CD14-positive monocyte (primary cell): ENCODE data around the gene SPRING1. TPM values are rescaled to one million over a fixed set of nuclear protein-coding genes. Genes with fewer than 3 reads are reported as not detected.

Experiments used
- DNase-seq, 3 donors: peaks; one replicate each; pipeline ENCODE4 v3.0.0-alpha.2; 2011 to 2022
- H2AFZ ChIP-seq: 2 replicates; pipeline ENCODE4 v1.6.0; 2012; ENCODE audit warnings: mild to moderate bottlenecking, low read depth, low read length, inconsistent platforms; ENCODE audit not compliant: insufficient read depth, poor library complexity, severe bottlenecking
- H3K27ac ChIP-seq, 2 donors: 1 replicate in 1 of 2; 2 replicates in 1 of 2; pipeline ENCODE4 v1.5.1; 2012 to 2013; ENCODE audit warnings: low read length in 2 of 2, control low read depth in 1 of 2, inconsistent platforms in 1 of 2, low read depth in 1 of 2, mild to moderate bottlenecking in 1 of 2
- H3K27me3 ChIP-seq, 2 donors: one replicate each; pipeline versions ENCODE4 v1.6.0 to v1.6.1; 2011 to 2013; ENCODE audit warnings: low read length in 2 of 2; ENCODE audit not compliant: control insufficient read depth in 2 of 2, insufficient read depth in 2 of 2
- H3K36me3 ChIP-seq, 2 donors: replicated peaks in 1 of 2; 1 replicate in 1 of 2; 2 replicates in 1 of 2; pipeline versions ENCODE4 v1.5.1 to v1.6.1; 2012 to 2013; ENCODE audit warnings: low read length in 2 of 2, control low read depth in 1 of 2, inconsistent platforms in 1 of 2, mild to moderate bottlenecking in 1 of 2; ENCODE audit not compliant: insufficient read depth in 2 of 2, control insufficient read depth in 1 of 2
- H3K4me1 ChIP-seq, 2 donors: 1 replicate in 1 of 2; 2 replicates in 1 of 2; pipeline versions ENCODE4 v1.5.1 to v1.6.1; 2012 to 2013; ENCODE audit warnings: low read length in 2 of 2, control low read depth in 1 of 2, inconsistent platforms in 1 of 2, mild to moderate bottlenecking in 1 of 2, moderate library complexity in 1 of 2; ENCODE audit not compliant: insufficient read depth in 2 of 2, control insufficient read depth in 1 of 2
- H3K4me2 ChIP-seq: replicated peaks from 2 replicates; pipeline ENCODE3; 2012; ENCODE audit warnings: low read length, moderate library complexity, mild to moderate bottlenecking; ENCODE audit not compliant: poor library complexity, severe bottlenecking; ENCODE audit errors: extremely low read depth
- H3K4me3 ChIP-seq, 3 experiments: fragments of 200-600 bp in 1 of 3; sonication (generic) in 1 of 3; replicated peaks in 1 of 3; 1 replicate in 2 of 3; 2 replicates in 1 of 3; pipeline ENCODE4 v1.5.1; 2011 to 2013; ENCODE audit warnings: low read length in 3 of 3, mild to moderate bottlenecking in 3 of 3, control low read depth in 2 of 3, low read depth in 2 of 3, inconsistent platforms in 1 of 3, moderate library complexity in 1 of 3
- H3K79me2 ChIP-seq: 2 replicates; pipeline ENCODE4 v1.6.0; 2012; ENCODE audit warnings: mild to moderate bottlenecking, control low read depth, inconsistent platforms, low read length, moderate library complexity; ENCODE audit not compliant: insufficient read depth
- H3K9ac ChIP-seq: 2 replicates; pipeline ENCODE4 v1.6.0; 2017; ENCODE audit warnings: low read length, mild to moderate bottlenecking; ENCODE audit not compliant: insufficient read depth, poor library complexity, severe bottlenecking
- H3K9me3 ChIP-seq, 2 donors: replicated peaks in 1 of 2; 1 replicate in 1 of 2; 2 replicates in 1 of 2; pipeline versions ENCODE4 v1.5.1 to v1.6.1; 2012 to 2013; ENCODE audit warnings: low read length in 2 of 2, control low read depth in 1 of 2; ENCODE audit not compliant: control insufficient read depth in 1 of 2, insufficient read depth in 1 of 2
- H4K20me1 ChIP-seq: 2 replicates; pipeline ENCODE4 v1.6.0; 2012; ENCODE audit warnings: mild to moderate bottlenecking, low read length, control low read depth, moderate library complexity; ENCODE audit not compliant: insufficient read depth
- H3K27ac Mint-ChIP-seq, 7 donors: one replicate each; pipeline ENCODE4 v1.8.0; 2020; ENCODE audit warnings: mild to moderate bottlenecking in 7 of 7, mixed read lengths in 7 of 7, moderate library complexity in 6 of 7, inconsistent platforms in 2 of 7
- H3K27me3 Mint-ChIP-seq, 3 donors: one replicate each; pipeline ENCODE4 v1.8.0; 2021 to 2022; ENCODE audit warnings: low read depth in 3 of 3, mild to moderate bottlenecking in 3 of 3, mixed read lengths in 3 of 3, moderate library complexity in 3 of 3, inconsistent platforms in 1 of 3
- H3K36me3 Mint-ChIP-seq, 2 donors: one replicate each; pipeline ENCODE4 v1.8.0; 2020; ENCODE audit warnings: mixed read lengths in 2 of 2, inconsistent platforms in 1 of 2, mild to moderate bottlenecking in 1 of 2
- H3K4me1 Mint-ChIP-seq: one replicate; pipeline ENCODE4 v1.8.0; 2020; ENCODE audit warnings: mild to moderate bottlenecking, mixed read lengths
- H3K4me3 Mint-ChIP-seq, 2 donors: one replicate each; pipeline ENCODE4 v1.8.0; 2020; ENCODE audit warnings: mild to moderate bottlenecking in 2 of 2, mixed read lengths in 2 of 2, moderate library complexity in 1 of 2
- H3K9me3 Mint-ChIP-seq, 7 donors: one replicate each; pipeline ENCODE4 v1.8.0; 2020 to 2022; ENCODE audit warnings: mixed read lengths in 7 of 7, mild to moderate bottlenecking in 6 of 7, moderate library complexity in 6 of 7, inconsistent platforms in 2 of 7
- CTCF ChIP-seq: fragments of 200-600 bp; IDR thresholded peaks from one replicate; pipeline ENCODE4 v1.8.0; 2022; ENCODE audit warnings: antibody characterized with exemption, mild to moderate bottlenecking
- WGBS: methylation state at CpG from one replicate; pipeline ENCODE4 v1.1.5; 2013; ENCODE audit warnings: missing lambda C conversion rate; ENCODE audit not compliant: insufficient coverage; 5-methylcytosine and 5-hydroxymethylcytosine counted together
- intact Hi-C, 2 donors: fragments of 100-400 bp; cut with micrococcal nuclease; formaldehyde crosslinking; loops; one replicate each; pipeline versions ENCODE4 v1.15.0 to v1.15.1; 2023
- polyA plus RNA-seq, 3 donors: library from polyadenylated mRNA; depleted of rRNA in 1 of 3; unstranded in 2 of 3; stranded (reverse) in 1 of 3; fragments of 300-500 nt in 2 of 3; fragments of >200 nt in 1 of 3; fragmentation: Illumina TruSeq in 2 of 3; gene quantifications; 1 replicate in 2 of 3; 2 replicates in 1 of 3; pipeline ENCODE4 v1.2.3, GENCODE V29; 2012 to 2021

SPRING1 gene
- polyA plus RNA-seq, 3 donors, result 6.3 to 19.3 (median 15.6) TPM

- peak overlapping the region; percentile 26 to 31 for H3K4me3 Mint-ChIP-seq
- Histone ChIP-seq H3K27me3 (peaks cover 3% of the 10 kb centered on the region in 2 donors), H3K9me3 (no peaks in the 10 kb centered on the region), H3K79me2 (peaks cover 46% of the 10 kb centered on the region), H3K4me1 (peaks cover 15 to 26% of the 10 kb centered on the region in 2 donors), H3K9ac (no peak overlapping the region), H3K4me3 (peak overlapping the region in 1 of 3 experiments; percentile 84), H3K27ac (no peak overlapping the region), H4K20me1 (peaks cover 36% of the 10 kb centered on the region), H3K4me2 (peak overlapping the region; percentile 87), H2AFZ (no peak overlapping the region), H3K36me3 (peaks cover 18 to 36% of the 10 kb centered on the region in 2 donors)
- TF ChIP-seq CTCF, result no peak
- peaks cover 0 to 2% (median 0%) of the 10 kb centered on the region in 7 donors for H3K9me3 Mint-ChIP-seq
- peaks cover 22% of the 10 kb centered on the region for H3K4me1 Mint-ChIP-seq
- intact Hi-C loops, result loop anchor here in 1 of 2 donors (5.0 kb wide), 1 partner anchor 81 kb away; no protein-coding TSS in a partner anchor
- WGBS, result 71% methylated on average over 4 of the region's 9 CpGs
- peaks cover 2 to 10% (median 8%) of the 10 kb centered on the region in 3 donors for H3K27me3 Mint-ChIP-seq
- peak in 2 of 3 donors; percentile 16 to 38 for DNase-seq
- H3K36me3 Mint-ChIP-seq, result peaks cover 20 to 28% of the 10 kb centered on the region in 2 donors
- peak overlapping the region in 2 of 7 donors; percentile 25 to 26 for H3K27ac Mint-ChIP-seq
These were observed 1.8 kb downstream of the SPRING1 start for GRCh38 chr12:116735951-116736599.

- no peak overlapping the region for H3K27ac ChIP-seq
- H3K4me3 ChIP-seq, result no peak overlapping the region
- no peak overlapping the region for H3K4me2 ChIP-seq
- Mint-ChIP-seq H3K27me3 (peaks cover 2 to 10% (median 6%) of the 10 kb centered on the region in 3 donors), H3K9me3 (peaks cover 0 to 2% (median 0%) of the 10 kb centered on the region in 7 donors), H3K36me3 (peaks cover 20 to 28% of the 10 kb centered on the region in 2 donors), H3K4me1 (peaks cover 22% of the 10 kb centered on the region), H3K4me3 (no peak overlapping the region), H3K27ac (peak overlapping the region in 2 of 7 donors; percentile 14 to 25)
- H3K9ac ChIP-seq, result no peak overlapping the region
- no peak for DNase-seq
- WGBS, result 98% methylated on average over 5 of the region's 10 CpGs
- H3K4me1 ChIP-seq, result peaks cover 15 to 26% of the 10 kb centered on the region in 2 donors
- intact Hi-C loops, result loop anchor here in 1 of 2 donors (5.0 kb wide), 1 partner anchor 82 kb away; no protein-coding TSS in a partner anchor
- H4K20me1 ChIP-seq, result peaks cover 46% of the 10 kb centered on the region
- H3K27me3 ChIP-seq, result peaks cover 3% of the 10 kb centered on the region in 2 donors
- no peak for TF ChIP-seq CTCF
- H3K79me2 ChIP-seq, result peaks cover 52% of the 10 kb centered on the region
- H3K9me3 ChIP-seq, result no peaks in the 10 kb centered on the region
- no peak overlapping the region for H2AFZ ChIP-seq
- peaks cover 18 to 42% of the 10 kb centered on the region in 2 donors for H3K36me3 ChIP-seq
These were observed 2.8 kb downstream of the SPRING1 start for GRCh38 chr12:116735084-116735483.
